ENCODE results near the gene RHOBTB1. TPM values are rescaled to one million over a fixed set of nuclear protein-coding genes. Genes with fewer than 3 reads are reported as not detected.

The RHOBTB1 gene
- polyA plus RNA-seq, 1 donor = 21.8 TPM

DNA sequence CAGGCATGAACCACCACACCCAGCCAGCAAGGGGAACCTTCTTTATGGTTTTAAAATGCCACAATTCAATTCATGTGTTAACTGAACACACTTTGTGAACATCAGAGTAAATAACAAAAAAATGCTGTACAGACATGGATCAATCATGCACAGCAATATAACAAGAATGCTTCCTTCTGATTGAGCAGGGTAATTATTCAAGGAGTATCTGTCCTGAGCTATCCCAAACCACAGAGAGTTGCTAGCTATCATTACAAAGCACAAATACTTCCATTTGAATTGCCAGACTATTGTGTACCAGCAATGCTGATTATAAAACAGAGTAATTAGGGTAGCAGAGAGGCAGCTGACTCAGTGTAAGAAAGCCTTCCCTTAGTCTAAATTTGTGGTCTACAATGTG lies 11.3 kb upstream of the RHOBTB1 start:
- no peaks in the 10 kb centered on the region for H3K27me3 ChIP-seq (ENCODE audit: control insufficient read depth, insufficient read depth, low read length)
- H3K4me3 ChIP-seq (ENCODE audit: low read length) = no peak overlapping the region
- no peak overlapping the region for H3K27ac ChIP-seq (ENCODE audit: low read length)
- DNase-seq = no peak
- peaks cover 17% of the 10 kb centered on the region for H3K4me1 ChIP-seq (ENCODE audit: control insufficient read depth, insufficient read depth, low read length)
- no peaks in the 10 kb centered on the region for H3K36me3 ChIP-seq (ENCODE audit: control insufficient read depth, insufficient read depth, low read length)
- no peaks in the 10 kb centered on the region for H3K9me3 ChIP-seq (ENCODE audit: control insufficient read depth, low read depth, low read length)

GRCh38 chr10:60954035-60954434 lies 10.1 kb upstream of the RHOBTB1 start:
- no peak overlapping the region for H3K4me3 ChIP-seq (ENCODE audit: low read length)
- H3K36me3 ChIP-seq (ENCODE audit: control insufficient read depth, insufficient read depth, low read length) = no peaks in the 10 kb centered on the region
- peak; percentile 42 to 66 for DNase-seq
- no peaks in the 10 kb centered on the region for H3K27me3 ChIP-seq (ENCODE audit: control insufficient read depth, insufficient read depth, low read length)
- WGBS (ENCODE audit: insufficient coverage, low lambda C conversion rate) = 40% methylated on average over 1 of the region's 1 CpG
- H3K27ac ChIP-seq (ENCODE audit: low read length) = peak overlapping the region; percentile 86
- H3K4me1 ChIP-seq (ENCODE audit: control insufficient read depth, insufficient read depth, low read length) = peaks cover 17% of the 10 kb centered on the region
- no peaks in the 10 kb centered on the region for H3K9me3 ChIP-seq (ENCODE audit: control insufficient read depth, low read depth, low read length)

DNA sequence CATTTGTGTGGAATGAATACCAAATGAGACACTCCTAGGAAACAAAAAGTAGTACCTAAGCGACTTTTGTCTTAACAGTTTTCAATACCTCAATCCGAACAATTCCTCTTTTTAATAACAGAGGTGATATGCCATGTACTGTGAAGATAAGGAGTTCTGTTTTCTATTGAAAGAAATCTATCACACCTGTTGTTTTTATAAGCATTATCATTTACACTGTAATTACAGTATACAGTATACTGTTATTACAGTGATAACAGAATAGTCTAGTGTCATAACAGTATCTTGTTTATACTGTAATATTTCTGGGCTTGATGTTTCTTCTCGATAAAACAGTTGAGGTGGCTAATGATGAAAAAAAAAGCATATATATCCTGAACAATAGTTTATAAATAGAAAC lies 9.4 kb upstream of the RHOBTB1 start:
- H3K27me3 ChIP-seq (ENCODE audit: control insufficient read depth, insufficient read depth, low read length) = no peaks in the 10 kb centered on the region
- 10% methylated on average over 2 of the region's 3 CpGs for WGBS (ENCODE audit: insufficient coverage, low lambda C conversion rate)
- peak overlapping the region; percentile 86 for H3K27ac ChIP-seq (ENCODE audit: low read length)
- no peaks in the 10 kb centered on the region for H3K36me3 ChIP-seq (ENCODE audit: control insufficient read depth, insufficient read depth, low read length)
- peaks cover 17% of the 10 kb centered on the region for H3K4me1 ChIP-seq (ENCODE audit: control insufficient read depth, insufficient read depth, low read length)
- H3K9me3 ChIP-seq (ENCODE audit: control insufficient read depth, low read depth, low read length) = no peaks in the 10 kb centered on the region
- H3K4me3 ChIP-seq (ENCODE audit: low read length) = no peak overlapping the region
- no peak for DNase-seq

DNA sequence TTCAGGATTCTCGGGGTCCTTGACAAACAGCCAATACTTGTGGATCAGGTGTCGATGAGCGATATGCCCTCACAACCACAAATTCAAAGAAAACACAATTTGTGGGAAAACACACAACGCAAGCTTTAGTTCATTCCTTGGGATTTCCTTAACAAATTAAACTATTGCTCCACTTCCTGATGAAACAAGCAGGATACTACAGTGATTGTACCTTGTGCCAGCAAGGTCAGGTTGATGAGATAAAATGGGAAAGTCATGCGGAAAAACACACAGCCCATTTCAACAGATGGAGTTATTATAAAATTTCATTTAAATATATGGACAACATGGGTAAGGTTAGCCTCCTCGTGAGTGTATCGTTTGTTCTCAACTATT lies 8.8 kb upstream of the RHOBTB1 start:
- peak; percentile 71 to 87 for DNase-seq

GRCh38 chr10:60952067-60952845 lies 8.3 kb upstream of the RHOBTB1 start:
- peak overlapping the region; percentile 86 for H3K27ac ChIP-seq (ENCODE audit: low read length)
- DNase-seq = peak; percentile 38 to 82

More for the DNA sequence above, 8.8 kb upstream of the RHOBTB1 start:
- 83% methylated on average over 1 of the region's 7 CpGs for WGBS (ENCODE audit: insufficient coverage, low lambda C conversion rate)
- Histone ChIP-seq H3K9me3 (ENCODE audit: control insufficient read depth, low read depth, low read length) (no peaks in the 10 kb centered on the region), H3K4me1 (ENCODE audit: control insufficient read depth, insufficient read depth, low read length) (peaks cover 17% of the 10 kb centered on the region), H3K27ac (ENCODE audit: low read length) (peak overlapping the region; percentile 86), H3K4me3 (ENCODE audit: low read length) (no peak overlapping the region), H3K36me3 (ENCODE audit: control insufficient read depth, insufficient read depth, low read length) (no peaks in the 10 kb centered on the region), H3K27me3 (ENCODE audit: control insufficient read depth, insufficient read depth, low read length) (no peaks in the 10 kb centered on the region)

GRCh38 chr10:60951272-60951724 lies 7.3 kb upstream of the RHOBTB1 start:
- WGBS (ENCODE audit: insufficient coverage, low lambda C conversion rate) = 29% methylated on average over 1 of the region's 5 CpGs
- H3K27ac ChIP-seq (ENCODE audit: low read length) = peak overlapping the region; percentile 86
- H3K27me3 ChIP-seq (ENCODE audit: control insufficient read depth, insufficient read depth, low read length) = no peaks in the 10 kb centered on the region
- no peaks in the 10 kb centered on the region for H3K9me3 ChIP-seq (ENCODE audit: control insufficient read depth, low read depth, low read length)
- H3K36me3 ChIP-seq (ENCODE audit: control insufficient read depth, insufficient read depth, low read length) = no peaks in the 10 kb centered on the region
- peak; percentile 83 to 93 for DNase-seq
- H3K4me3 ChIP-seq (ENCODE audit: low read length) = no peak overlapping the region
- H3K4me1 ChIP-seq (ENCODE audit: control insufficient read depth, insufficient read depth, low read length) = peaks cover 17% of the 10 kb centered on the region

More at GRCh38 chr10:60952067-60952845, 8.3 kb upstream of the RHOBTB1 start:
- WGBS (ENCODE audit: insufficient coverage, low lambda C conversion rate) = 40% methylated on average over 1 of the region's 3 CpGs
- H3K4me3 ChIP-seq (ENCODE audit: low read length) = no peak overlapping the region
- H3K36me3 ChIP-seq (ENCODE audit: control insufficient read depth, insufficient read depth, low read length) = no peaks in the 10 kb centered on the region
- no peaks in the 10 kb centered on the region for H3K9me3 ChIP-seq (ENCODE audit: control insufficient read depth, low read depth, low read length)
- peaks cover 17% of the 10 kb centered on the region for H3K4me1 ChIP-seq (ENCODE audit: control insufficient read depth, insufficient read depth, low read length)
- H3K27me3 ChIP-seq (ENCODE audit: control insufficient read depth, insufficient read depth, low read length) = no peaks in the 10 kb centered on the region

GRCh38 chr10:60950300-60950699 lies 6.3 kb upstream of the RHOBTB1 start:
- no peaks in the 10 kb centered on the region for H3K27me3 ChIP-seq (ENCODE audit: control insufficient read depth, insufficient read depth, low read length)
- no peak overlapping the region for H3K27ac ChIP-seq (ENCODE audit: low read length)
- H3K36me3 ChIP-seq (ENCODE audit: control insufficient read depth, insufficient read depth, low read length) = no peaks in the 10 kb centered on the region
- peaks cover 13% of the 10 kb centered on the region for H3K4me1 ChIP-seq (ENCODE audit: control insufficient read depth, insufficient read depth, low read length)
- peak in 1 of 2 donors; percentile 23 for DNase-seq
- no peaks in the 10 kb centered on the region for H3K9me3 ChIP-seq (ENCODE audit: control insufficient read depth, low read depth, low read length)
- H3K4me3 ChIP-seq (ENCODE audit: low read length) = no peak overlapping the region
- 88% methylated on average over 2 of the region's 3 CpGs for WGBS (ENCODE audit: insufficient coverage, low lambda C conversion rate)

- peaks cover 17% of the 10 kb centered on the region for H3K4me1 ChIP-seq (ENCODE audit: control insufficient read depth, insufficient read depth, low read length)
- no peaks in the 10 kb centered on the region for H3K9me3 ChIP-seq (ENCODE audit: control insufficient read depth, low read depth, low read length)
- DNase-seq = no peak
- H3K4me3 ChIP-seq (ENCODE audit: low read length) = no peak overlapping the region
- no peak overlapping the region for H3K27ac ChIP-seq (ENCODE audit: low read length)
- WGBS (ENCODE audit: insufficient coverage, low lambda C conversion rate) = no CpG with 5 or more reads among the region's 1 CpG
- no peaks in the 10 kb centered on the region for H3K27me3 ChIP-seq (ENCODE audit: control insufficient read depth, insufficient read depth, low read length)
- H3K36me3 ChIP-seq (ENCODE audit: control insufficient read depth, insufficient read depth, low read length) = no peaks in the 10 kb centered on the region
Measured at GRCh38 chr10:60948851-60949250, 4.9 kb upstream of the RHOBTB1 start.

- DNase-seq = no peak
- Histone ChIP-seq H3K9me3 (ENCODE audit: control insufficient read depth, low read depth, low read length) (no peaks in the 10 kb centered on the region), H3K27ac (ENCODE audit: low read length) (peak overlapping the region; percentile 94), H3K27me3 (ENCODE audit: control insufficient read depth, insufficient read depth, low read length) (no peaks in the 10 kb centered on the region), H3K36me3 (ENCODE audit: control insufficient read depth, insufficient read depth, low read length) (no peaks in the 10 kb centered on the region), H3K4me1 (ENCODE audit: control insufficient read depth, insufficient read depth, low read length) (peaks cover 5% of the 10 kb centered on the region), H3K4me3 (ENCODE audit: low read length) (peak overlapping the region; percentile 81)
- no CpG with 5 or more reads among the region's 4 CpGs for WGBS (ENCODE audit: insufficient coverage, low lambda C conversion rate)
Measured at GRCh38 chr10:60944910-60945297, 919 bp upstream of the RHOBTB1 start.

- no peaks in the 10 kb centered on the region for H3K27me3 ChIP-seq (ENCODE audit: control insufficient read depth, insufficient read depth, low read length)
- H3K4me3 ChIP-seq (ENCODE audit: low read length) = peak overlapping the region; percentile 81
- WGBS (ENCODE audit: insufficient coverage, low lambda C conversion rate) = no CpG with 5 or more reads among the region's 44 CpGs
- no peaks in the 10 kb centered on the region for H3K9me3 ChIP-seq (ENCODE audit: control insufficient read depth, low read depth, low read length)
- H3K36me3 ChIP-seq (ENCODE audit: control insufficient read depth, insufficient read depth, low read length) = peaks cover 3% of the 10 kb centered on the region
- peak; percentile 74 to 86 for DNase-seq
- H3K27ac ChIP-seq (ENCODE audit: low read length) = peak overlapping the region; percentile 94
- peaks cover 5% of the 10 kb centered on the region for H3K4me1 ChIP-seq (ENCODE audit: control insufficient read depth, insufficient read depth, low read length)
Measured at GRCh38 chr10:60943316-60944057, 498 bp downstream of the RHOBTB1 start.

All from large intestine (tissue), 3 donors.